ENCODE results near the gene BEND7.

BEND7 gene

GRCh38 chr10:13518076-13518692 is 10.6 kb downstream of the BEND7 start:
- WGBS, 2 experiments (ENCODE audit: insufficient coverage in 2 of 2) = 44 to 50% methylated on average over 4 of the region's 8 CpGs
- Histone ChIP-seq H3K36me3 (ENCODE audit: control insufficient read depth, insufficient read depth, low read length) (peaks cover 6% of the 10 kb centered on the region), H3K9me3 (ENCODE audit: control insufficient read depth, low read length) (no peaks in the 10 kb centered on the region), H3K4me1 (ENCODE audit: control insufficient read depth, insufficient read depth, low read length, poor library complexity, severe bottlenecking) (no peaks in the 10 kb centered on the region), H3K27ac (ENCODE audit: low read depth, low read length, severe bottlenecking) (no peak overlapping the region), H3K4me3 (ENCODE audit: extremely low read depth, insufficient read depth, low read length, poor library complexity, severe bottlenecking) (no peak overlapping the region)

DNA sequence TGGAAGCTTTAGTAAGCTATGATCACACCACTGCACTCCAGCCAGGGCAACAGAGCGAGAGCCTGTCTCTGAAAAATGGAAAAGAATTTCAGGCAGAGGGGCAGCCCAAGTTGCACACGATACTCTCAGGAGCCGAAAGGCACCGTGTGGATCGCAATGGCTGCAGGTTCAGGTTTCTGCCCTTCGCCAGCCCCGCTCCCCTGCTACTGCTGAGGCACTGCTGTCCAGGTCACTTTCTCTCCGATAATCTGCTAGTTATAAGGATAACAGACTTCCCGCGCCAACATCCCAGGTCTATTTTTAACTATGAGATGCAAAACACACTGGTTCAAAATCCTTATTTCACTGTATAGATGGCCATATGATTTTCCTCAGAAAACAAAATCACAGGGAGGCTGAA is 11.1 kb downstream of the BEND7 start:
- Histone ChIP-seq H3K4me1 (ENCODE audit: control insufficient read depth, insufficient read depth, low read length, poor library complexity, severe bottlenecking) (no peaks in the 10 kb centered on the region), H3K27ac (ENCODE audit: low read depth, low read length, severe bottlenecking) (no peak overlapping the region), H3K4me3 (ENCODE audit: extremely low read depth, insufficient read depth, low read length, poor library complexity, severe bottlenecking) (no peak overlapping the region), H3K9me3 (ENCODE audit: control insufficient read depth, low read length) (no peaks in the 10 kb centered on the region), H3K36me3 (ENCODE audit: control insufficient read depth, insufficient read depth, low read length) (peaks cover 6% of the 10 kb centered on the region)
- WGBS, 2 experiments (ENCODE audit: insufficient coverage in 2 of 2) = 90 to 97% methylated on average over 9 to 10 of the region's 10 CpGs

GRCh38 chr10:13516176-13516575 is 12.6 kb downstream of the BEND7 start:
- WGBS, 2 experiments (ENCODE audit: insufficient coverage in 2 of 2) = 94 to 95% methylated on average over 8 to 13 of the region's 13 CpGs

GRCh38 chr10:13515467-13515866 is 13.3 kb downstream of the BEND7 start:
- Histone ChIP-seq H3K36me3 (ENCODE audit: control insufficient read depth, insufficient read depth, low read length) (no peaks in the 10 kb centered on the region), H3K27ac (ENCODE audit: low read depth, low read length, severe bottlenecking) (no peak overlapping the region), H3K4me1 (ENCODE audit: control insufficient read depth, insufficient read depth, low read length, poor library complexity, severe bottlenecking) (no peaks in the 10 kb centered on the region), H3K4me3 (ENCODE audit: extremely low read depth, insufficient read depth, low read length, poor library complexity, severe bottlenecking) (no peak overlapping the region), H3K9me3 (ENCODE audit: control insufficient read depth, low read length) (no peaks in the 10 kb centered on the region)
- WGBS, 2 experiments (ENCODE audit: insufficient coverage in 2 of 2) = 90 to 100% methylated on average over 3 to 4 of the region's 5 CpGs

More at GRCh38 chr10:13516176-13516575, 12.6 kb downstream of the BEND7 start:
- Histone ChIP-seq H3K4me1 (ENCODE audit: control insufficient read depth, insufficient read depth, low read length, poor library complexity, severe bottlenecking) (no peaks in the 10 kb centered on the region), H3K36me3 (ENCODE audit: control insufficient read depth, insufficient read depth, low read length) (no peaks in the 10 kb centered on the region), H3K27ac (ENCODE audit: low read depth, low read length, severe bottlenecking) (no peak overlapping the region), H3K4me3 (ENCODE audit: extremely low read depth, insufficient read depth, low read length, poor library complexity, severe bottlenecking) (no peak overlapping the region), H3K9me3 (ENCODE audit: control insufficient read depth, low read length) (no peaks in the 10 kb centered on the region)

DNA sequence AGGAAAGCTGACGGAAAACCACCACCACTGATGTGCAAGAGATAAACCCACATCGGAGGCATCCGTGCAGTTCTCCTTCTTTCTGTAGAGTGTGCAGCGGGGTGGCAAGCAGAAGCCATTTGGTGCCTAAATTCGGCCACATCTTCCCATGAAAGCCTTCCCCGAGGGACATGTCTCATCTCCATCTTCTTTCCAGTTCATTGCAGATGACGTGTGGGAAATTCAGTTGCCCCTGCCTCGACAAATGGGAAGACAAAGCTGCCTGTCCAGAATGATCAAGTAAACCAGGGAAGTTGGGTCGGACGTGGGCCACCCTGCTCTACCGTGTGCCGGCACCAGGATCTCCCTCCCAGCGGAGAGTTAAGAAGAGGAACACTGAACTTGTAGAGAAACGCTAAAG is 14.5 kb downstream of the BEND7 start:
- WGBS, 2 experiments (ENCODE audit: insufficient coverage in 2 of 2) = 91 to 98% methylated on average over 11 to 12 of the region's 14 CpGs
- no peaks in the 10 kb centered on the region for H3K36me3 ChIP-seq (ENCODE audit: control insufficient read depth, insufficient read depth, low read length)
- no peak overlapping the region for H3K4me3 ChIP-seq (ENCODE audit: extremely low read depth, insufficient read depth, low read length, poor library complexity, severe bottlenecking)
- H3K9me3 ChIP-seq (ENCODE audit: control insufficient read depth, low read length) = no peaks in the 10 kb centered on the region
- no peak overlapping the region for H3K27ac ChIP-seq (ENCODE audit: low read depth, low read length, severe bottlenecking)
- no peaks in the 10 kb centered on the region for H3K4me1 ChIP-seq (ENCODE audit: control insufficient read depth, insufficient read depth, low read length, poor library complexity, severe bottlenecking)

GRCh38 chr10:13512564-13512963 is 16.2 kb downstream of the BEND7 start:
- no peaks in the 10 kb centered on the region for H3K4me1 ChIP-seq (ENCODE audit: control insufficient read depth, insufficient read depth, low read length, poor library complexity, severe bottlenecking)
- H3K27ac ChIP-seq (ENCODE audit: low read depth, low read length, severe bottlenecking) = no peak overlapping the region
- H3K36me3 ChIP-seq (ENCODE audit: control insufficient read depth, insufficient read depth, low read length) = no peaks in the 10 kb centered on the region
- no peaks in the 10 kb centered on the region for H3K9me3 ChIP-seq (ENCODE audit: control insufficient read depth, low read length)
- no peak overlapping the region for H3K4me3 ChIP-seq (ENCODE audit: extremely low read depth, insufficient read depth, low read length, poor library complexity, severe bottlenecking)
- WGBS, 2 experiments (ENCODE audit: insufficient coverage in 2 of 2) = 80 to 88% methylated on average over 1 of the region's 2 CpGs

DNA sequence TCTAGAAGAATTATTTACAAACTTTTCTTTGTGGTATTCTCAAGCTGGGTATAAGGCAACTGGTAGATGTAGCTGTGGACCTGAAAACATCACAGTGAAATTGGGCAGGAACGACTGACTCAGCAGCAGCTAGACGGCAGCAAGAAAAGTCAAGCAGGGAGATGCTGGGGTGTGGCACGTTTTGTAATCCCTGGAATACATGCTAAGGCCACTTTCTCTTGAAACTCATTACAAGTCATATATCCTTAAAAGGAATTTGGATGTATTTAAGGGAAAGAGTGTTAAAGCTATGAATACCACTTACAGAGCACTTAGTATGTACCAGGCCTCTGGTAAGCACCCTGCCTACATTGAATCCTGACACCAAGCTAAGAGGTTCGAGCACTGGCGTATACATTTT is 17.4 kb downstream of the BEND7 start:
- Histone ChIP-seq H3K4me1 (ENCODE audit: control insufficient read depth, insufficient read depth, low read length, poor library complexity, severe bottlenecking) (no peaks in the 10 kb centered on the region), H3K4me3 (ENCODE audit: extremely low read depth, insufficient read depth, low read length, poor library complexity, severe bottlenecking) (no peak overlapping the region), H3K36me3 (ENCODE audit: control insufficient read depth, insufficient read depth, low read length) (no peaks in the 10 kb centered on the region), H3K9me3 (ENCODE audit: control insufficient read depth, low read length) (no peaks in the 10 kb centered on the region), H3K27ac (ENCODE audit: low read depth, low read length, severe bottlenecking) (no peak overlapping the region)
- WGBS, 2 experiments (ENCODE audit: insufficient coverage in 2 of 2) = 82 to 100% methylated on average over 3 to 4 of the region's 5 CpGs

- Histone ChIP-seq H3K36me3 (ENCODE audit: control insufficient read depth, insufficient read depth, low read length) (no peaks in the 10 kb centered on the region), H3K4me1 (ENCODE audit: control insufficient read depth, insufficient read depth, low read length, poor library complexity, severe bottlenecking) (peaks cover 4% of the 10 kb centered on the region), H3K4me3 (ENCODE audit: extremely low read depth, insufficient read depth, low read length, poor library complexity, severe bottlenecking) (no peak overlapping the region), H3K9me3 (ENCODE audit: control insufficient read depth, low read length) (no peaks in the 10 kb centered on the region), H3K27ac (ENCODE audit: low read depth, low read length, severe bottlenecking) (no peak overlapping the region)
- 93% methylated on average over 9 to 10 of the region's 12 CpGs for WGBS, 2 experiments (ENCODE audit: insufficient coverage in 2 of 2)
Observed at GRCh38 chr10:13505052-13505680, 23.6 kb downstream of the BEND7 start.

DNA sequence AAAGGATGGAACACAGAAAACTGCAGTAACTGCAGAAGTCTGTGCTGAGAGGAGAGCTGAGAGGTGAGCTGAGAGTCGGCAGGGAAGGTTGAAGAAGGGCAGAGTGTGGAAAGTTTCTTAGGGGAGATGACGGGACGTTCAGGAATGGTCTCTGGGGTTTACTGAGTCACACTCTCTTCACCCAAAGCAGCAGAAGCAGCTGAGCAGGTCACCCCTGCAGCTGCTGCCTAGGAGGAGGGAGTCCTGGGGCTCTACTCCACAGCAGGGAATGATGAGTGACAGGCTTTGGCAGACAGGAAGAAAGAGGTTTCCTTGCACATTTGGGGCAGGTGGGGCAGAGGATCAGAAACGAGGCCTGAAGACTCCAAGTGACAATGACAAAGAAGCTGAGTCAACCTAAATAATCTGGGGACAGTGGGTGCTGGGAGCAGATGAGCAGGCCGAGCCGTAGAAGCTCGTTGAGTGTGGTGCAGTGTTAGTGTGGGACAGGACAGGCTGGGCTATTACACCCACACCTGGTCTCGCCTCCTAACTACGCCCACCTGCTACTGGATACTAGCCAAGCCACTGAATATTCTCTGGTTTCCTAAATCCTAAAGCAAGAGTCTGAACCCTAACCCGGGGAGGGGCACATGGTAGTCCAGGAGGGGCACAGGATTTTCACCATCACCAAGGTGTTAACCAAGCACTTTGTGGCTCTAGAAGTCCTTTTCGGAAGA is 24.9 kb downstream of the BEND7 start:
- H3K4me3 ChIP-seq (ENCODE audit: extremely low read depth, insufficient read depth, low read length, poor library complexity, severe bottlenecking) = no peak overlapping the region
- no peak overlapping the region for H3K27ac ChIP-seq (ENCODE audit: low read depth, low read length, severe bottlenecking)
- WGBS, 2 experiments (ENCODE audit: insufficient coverage in 2 of 2) = 88% methylated on average over 2 to 8 of the region's 11 CpGs

GRCh38 chr10:13502380-13502779 is 26.4 kb downstream of the BEND7 start:
- Histone ChIP-seq H3K36me3 (ENCODE audit: control insufficient read depth, insufficient read depth, low read length) (no peaks in the 10 kb centered on the region), H3K9me3 (ENCODE audit: control insufficient read depth, low read length) (no peaks in the 10 kb centered on the region), H3K27ac (ENCODE audit: low read depth, low read length, severe bottlenecking) (no peak overlapping the region), H3K4me1 (ENCODE audit: control insufficient read depth, insufficient read depth, low read length, poor library complexity, severe bottlenecking) (peaks cover 4% of the 10 kb centered on the region), H3K4me3 (ENCODE audit: extremely low read depth, insufficient read depth, low read length, poor library complexity, severe bottlenecking) (no peak overlapping the region)
- WGBS, 2 experiments (ENCODE audit: insufficient coverage in 2 of 2) = 91 to 93% methylated on average over 7 of the region's 9 CpGs

More for the DNA sequence above, 24.9 kb downstream of the BEND7 start:
- no peaks in the 10 kb centered on the region for H3K36me3 ChIP-seq (ENCODE audit: control insufficient read depth, insufficient read depth, low read length)
- H3K4me1 ChIP-seq (ENCODE audit: control insufficient read depth, insufficient read depth, low read length, poor library complexity, severe bottlenecking) = peaks cover 4% of the 10 kb centered on the region
- H3K9me3 ChIP-seq (ENCODE audit: control insufficient read depth, low read length) = no peaks in the 10 kb centered on the region

DNA sequence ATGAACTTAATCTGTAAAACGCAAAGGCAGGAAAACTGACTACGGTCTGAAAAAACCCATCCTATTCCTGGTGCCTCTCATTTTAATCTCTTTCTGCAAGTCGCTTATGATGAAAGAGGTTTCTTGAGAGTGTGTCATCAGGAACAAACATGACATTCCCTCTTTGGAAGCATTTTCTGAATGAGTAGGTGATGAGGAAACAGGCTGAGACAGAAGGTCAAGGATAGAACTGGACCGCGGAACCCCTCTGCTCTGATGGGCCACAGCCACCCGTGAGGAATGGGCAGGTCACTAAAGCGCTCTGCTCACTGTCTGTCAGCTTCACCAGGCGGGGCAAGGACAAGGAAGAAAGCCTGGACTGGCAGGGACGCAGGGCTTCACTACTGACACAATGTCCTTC is 28.6 kb downstream of the BEND7 start:
- H3K4me1 ChIP-seq (ENCODE audit: control insufficient read depth, insufficient read depth, low read length, poor library complexity, severe bottlenecking) = peaks cover 4% of the 10 kb centered on the region
- H3K27ac ChIP-seq (ENCODE audit: low read depth, low read length, severe bottlenecking) = no peak overlapping the region
- H3K36me3 ChIP-seq (ENCODE audit: control insufficient read depth, insufficient read depth, low read length) = no peaks in the 10 kb centered on the region
- H3K4me3 ChIP-seq (ENCODE audit: extremely low read depth, insufficient read depth, low read length, poor library complexity, severe bottlenecking) = no peak overlapping the region
- 88% methylated on average over 8 of the region's 9 CpGs for WGBS, 2 experiments (ENCODE audit: insufficient coverage in 2 of 2)
- no peaks in the 10 kb centered on the region for H3K9me3 ChIP-seq (ENCODE audit: control insufficient read depth, low read length)

All from mesodermal cell (in vitro differentiated cells).